GM12892 (cell line): ENCODE measurements around the gene RAP1GAP.

Experiments
- POLR2A ChIP-seq: IDR thresholded peaks from 2 replicates; pipeline ENCODE4 v1.6.1; 2011; ENCODE audit warnings: low read depth, low read length, control low read depth
- TAF1 ChIP-seq: IDR thresholded peaks from 2 replicates; pipeline ENCODE4 v1.6.1; 2011; ENCODE audit warnings: low read depth, mild to moderate bottlenecking, control low read depth, low read length, borderline replicate concordance

DNA sequence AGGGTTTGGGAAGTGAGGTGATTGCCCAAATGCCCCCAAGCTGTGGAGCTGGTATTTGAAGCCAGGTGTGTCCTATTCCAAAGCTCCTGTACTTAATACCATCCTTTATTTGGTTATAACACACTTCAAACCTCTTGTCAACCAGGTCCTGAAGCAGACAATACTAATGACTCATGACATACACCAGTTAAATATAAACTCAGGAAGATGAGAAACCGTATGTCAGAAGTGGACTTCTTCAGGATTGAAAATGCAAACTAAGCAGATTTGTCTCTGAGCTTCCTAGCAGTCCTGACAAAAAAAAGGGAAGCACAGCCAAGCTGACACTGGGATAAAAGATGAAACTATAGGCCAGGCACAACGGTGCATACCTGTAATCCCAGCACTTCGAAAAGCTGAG is 89.4 kb downstream of the RAP1GAP start:
- TF ChIP-seq POLR2A: no peak
- no peak for TF ChIP-seq TAF1
